Natural killer cell treated with Interleukin-12 subunit alpha and Interleukin-12 subunit beta and Interleukin-15 and Interleukin-18, amount 100 ng/mL, for 72 hours (primary cell): Measurements from ENCODE around the gene COQ10B. TPM values are rescaled to one million over a fixed set of nuclear protein-coding genes. Genes with fewer than 3 reads are reported as not detected.

Experiments used
- total RNA-seq, 2 donors: library from RNA; stranded (reverse); gene quantifications; one replicate each; pipeline ENCODE4 v1.2.3, GENCODE V29; 2022

COQ10B gene
- total RNA-seq, 2 donors from 2014 or later = 27.8 to 40.4 TPM

Other genes starting within 250 kb of the COQ10B start
- 100 to 1,000 TPM; 307 to 413 TPM for gene ANKRD44, start 142.8 kb upstream of the COQ10B start, total RNA-seq
- 100 to 1,000 TPM; 272 to 287 TPM for gene SF3B1, start 18.5 kb upstream of the COQ10B start, total RNA-seq
- gene HSPD1, start 46.3 kb downstream of the COQ10B start, total RNA-seq = 100 to 1,000 TPM; 380 to 655 TPM
- gene HSPE1, start 46.8 kb downstream of the COQ10B start, total RNA-seq = 100 to 1,000 TPM; 140 to 158 TPM
- gene MOB4, start 62.5 kb downstream of the COQ10B start, total RNA-seq = 10 to 100 TPM; 16.9 to 25.7 TPM
- not detected for gene RFTN2, start 222.0 kb downstream of the COQ10B start, total RNA-seq